BLaER1 (cell line): Measurements from ENCODE around the gene MEIS3.

Source experiments
- H3K27ac ChIP-seq: shearing (Covaris generic); formaldehyde crosslinking; 2 replicates; pipeline ENCODE4 v1.8.1; 2022
- H3K27me3 ChIP-seq: shearing (Covaris generic); formaldehyde crosslinking; 2 replicates; pipeline ENCODE4 v1.8.1; 2022
- H3K36me3 ChIP-seq: shearing (Covaris generic); formaldehyde crosslinking; 2 replicates; pipeline ENCODE4 v1.8.1; 2022
- H3K4me1 ChIP-seq: shearing (Covaris generic); formaldehyde crosslinking; 2 replicates; pipeline ENCODE4 v1.8.1; 2022
- H3K4me2 ChIP-seq: shearing (Covaris generic); formaldehyde crosslinking; 2 replicates; pipeline ENCODE4 v1.8.1; 2022
- H3K4me3 ChIP-seq: shearing (Covaris generic); formaldehyde crosslinking; 2 replicates; pipeline ENCODE4 v1.8.1; 2022
- H3K9ac ChIP-seq: shearing (Covaris generic); formaldehyde crosslinking; 2 replicates; pipeline ENCODE4 v1.8.1; 2022
- H3K9me3 ChIP-seq: shearing (Covaris generic); formaldehyde crosslinking; 2 replicates; pipeline ENCODE4 v1.8.1; 2022
- H4K20me1 ChIP-seq: shearing (Covaris generic); formaldehyde crosslinking; 2 replicates; pipeline ENCODE4 v1.8.1; 2022
- Cebpa-rat ChIP-seq: shearing (Covaris generic); IDR thresholded peaks from 2 replicates; pipeline ENCODE4 v1.8.1; 2022

MEIS3 gene

DNA sequence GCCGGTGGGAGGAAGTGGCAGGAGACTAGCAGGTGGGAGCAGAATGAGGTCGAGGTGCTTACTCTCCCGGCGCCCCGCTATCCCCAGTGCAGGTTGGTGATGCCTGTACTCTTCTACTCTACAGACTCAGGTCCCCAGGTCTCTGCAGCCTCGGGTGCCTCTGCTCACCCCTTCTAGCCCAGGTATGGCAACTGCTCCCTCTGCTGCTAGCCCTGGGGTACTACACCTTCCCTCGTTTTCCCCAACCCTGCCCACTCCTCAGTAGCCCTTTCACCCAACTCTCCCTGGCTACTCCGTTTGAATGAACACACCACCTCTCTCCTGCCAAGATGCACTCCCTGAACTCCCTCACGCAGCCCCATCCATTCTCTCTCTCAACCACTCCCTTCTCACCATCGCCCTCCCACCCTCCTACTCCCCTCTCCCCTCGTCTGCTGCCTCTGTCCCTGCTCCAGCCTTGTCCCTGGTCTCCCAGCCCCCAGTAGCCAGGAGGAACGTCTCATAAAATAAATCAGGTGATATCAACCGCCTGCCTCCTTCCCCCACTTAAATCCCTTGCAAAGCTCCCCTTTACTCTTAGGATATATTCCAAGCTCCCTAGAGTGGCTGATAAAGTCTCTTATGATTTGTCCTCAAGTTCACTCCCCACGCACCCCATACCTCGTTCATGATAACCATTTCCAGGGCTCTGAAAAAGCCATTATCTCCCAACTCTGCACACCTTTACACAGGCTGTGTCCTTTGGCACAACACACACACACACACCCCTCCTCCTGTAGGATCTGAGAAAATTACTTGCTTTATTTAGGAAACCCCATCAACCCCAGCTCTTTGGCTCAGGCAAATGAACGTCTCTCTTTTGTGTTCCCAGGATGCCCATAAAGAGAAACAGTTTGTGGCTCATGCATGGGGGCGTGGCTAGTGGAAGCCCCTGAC lies 8.2 kb upstream of the MEIS3 start:
- Histone ChIP-seq H3K36me3 (no peaks in the 10 kb centered on the region), H3K27me3 (peaks cover 85% of the 10 kb centered on the region), H4K20me1 (peaks cover 29% of the 10 kb centered on the region; the same call in 1 of the 2 replicates), H3K9ac (no peak overlapping the region), H3K4me1 (peaks cover 44% of the 10 kb centered on the region), H3K4me2 (peak overlapping the region; percentile 97), H3K9me3 (no peaks in the 10 kb centered on the region), H3K27ac (no peak overlapping the region), H3K4me3 (peak overlapping the region; percentile 55; the same call in 1 of the 2 replicates)
- TF ChIP-seq Cebpa-rat, result no peak

DNA sequence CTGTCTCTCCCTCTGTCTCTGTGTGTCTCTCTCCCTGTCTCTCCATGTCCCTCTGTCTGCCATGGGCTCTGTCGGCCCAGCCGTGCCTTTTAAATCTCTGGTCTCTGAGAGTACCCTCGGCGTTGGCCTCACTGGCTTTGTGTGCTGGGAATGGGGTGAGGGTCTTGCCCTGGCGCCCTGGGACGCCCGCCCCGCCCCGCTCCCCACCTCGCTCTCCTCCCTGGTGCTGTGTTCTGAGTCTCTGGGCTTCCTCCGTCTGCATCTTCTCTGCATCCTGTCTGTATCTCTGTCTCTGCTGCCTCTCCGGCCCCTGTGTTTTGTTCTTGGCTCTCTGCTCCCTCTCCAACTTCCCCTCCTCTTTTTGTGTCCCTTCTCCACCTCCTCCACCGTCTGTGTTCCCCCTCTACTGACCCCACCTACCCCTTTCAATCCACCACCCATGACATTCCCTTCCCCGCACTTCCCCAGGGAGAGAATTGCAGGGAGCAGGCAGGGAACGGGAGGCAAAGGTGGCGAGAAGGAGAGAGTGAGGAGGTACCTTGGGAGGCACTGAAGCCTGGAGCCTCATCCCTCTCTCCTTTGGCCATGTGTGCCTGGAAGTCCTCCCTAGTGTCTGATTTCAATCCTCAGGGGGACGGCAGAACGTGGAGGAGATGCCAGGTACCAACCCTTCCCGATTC lies 4.0 kb upstream of the MEIS3 start:
- Histone ChIP-seq H3K9ac (no peak overlapping the region), H4K20me1 (peaks cover 51% of the 10 kb centered on the region), H3K4me1 (peaks cover 56% of the 10 kb centered on the region), H3K36me3 (no peaks in the 10 kb centered on the region), H3K9me3 (no peaks in the 10 kb centered on the region), H3K27me3 (peaks cover 86% of the 10 kb centered on the region), H3K4me3 (no peak overlapping the region), H3K4me2 (no peak overlapping the region), H3K27ac (no peak overlapping the region)
- no peak for TF ChIP-seq Cebpa-rat

DNA sequence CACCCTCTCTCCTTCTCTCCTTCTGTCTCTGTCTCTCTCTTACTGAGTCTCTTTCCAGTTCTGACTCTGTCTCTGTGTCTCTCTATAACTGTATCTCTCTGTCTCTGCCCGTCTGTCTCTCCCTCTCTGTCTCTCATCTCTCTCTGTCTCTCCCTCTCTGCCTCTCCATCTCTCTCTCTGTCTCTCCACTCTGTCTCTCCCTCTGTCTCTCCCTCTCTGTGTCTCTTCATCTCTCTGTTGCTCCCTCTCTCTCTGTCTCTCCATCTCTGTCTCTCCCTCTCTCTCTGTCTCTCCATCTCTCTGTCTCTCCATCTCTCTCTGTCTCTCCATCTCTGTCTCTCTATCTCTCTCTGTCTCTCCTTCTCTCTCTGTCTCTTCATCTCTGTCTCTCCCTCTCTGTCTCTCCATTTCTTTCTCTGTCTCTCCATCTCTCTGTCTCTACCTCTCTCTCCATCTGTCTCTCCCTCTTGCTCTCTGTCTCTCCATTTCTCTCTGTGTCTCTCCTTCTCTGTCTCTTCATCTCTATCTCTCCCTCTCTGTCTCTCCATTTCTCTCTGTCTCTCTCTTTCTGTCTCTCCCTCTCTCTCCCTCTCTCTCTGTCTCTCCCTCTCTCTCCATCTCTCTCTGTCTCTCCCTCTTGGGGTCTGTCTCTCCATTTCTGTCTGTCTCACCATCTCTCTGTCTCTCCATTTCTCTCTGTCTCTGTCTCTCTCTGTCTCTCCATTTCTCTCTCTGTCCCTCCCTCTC lies 3.3 kb upstream of the MEIS3 start:
- H3K4me3 ChIP-seq, result peak overlapping the region; percentile 28; the same call in 1 of the 2 replicates
- H3K9ac ChIP-seq, result no peak overlapping the region
- H3K27me3 ChIP-seq, result peaks cover 94% of the 10 kb centered on the region
- H3K36me3 ChIP-seq, result no peaks in the 10 kb centered on the region
- no peaks in the 10 kb centered on the region for H3K9me3 ChIP-seq
- peaks cover 55% of the 10 kb centered on the region for H4K20me1 ChIP-seq
- no peak overlapping the region for H3K27ac ChIP-seq
- peak overlapping the region; percentile 82 for H3K4me2 ChIP-seq
- TF ChIP-seq Cebpa-rat, result no peak
- peaks cover 54% of the 10 kb centered on the region for H3K4me1 ChIP-seq

DNA sequence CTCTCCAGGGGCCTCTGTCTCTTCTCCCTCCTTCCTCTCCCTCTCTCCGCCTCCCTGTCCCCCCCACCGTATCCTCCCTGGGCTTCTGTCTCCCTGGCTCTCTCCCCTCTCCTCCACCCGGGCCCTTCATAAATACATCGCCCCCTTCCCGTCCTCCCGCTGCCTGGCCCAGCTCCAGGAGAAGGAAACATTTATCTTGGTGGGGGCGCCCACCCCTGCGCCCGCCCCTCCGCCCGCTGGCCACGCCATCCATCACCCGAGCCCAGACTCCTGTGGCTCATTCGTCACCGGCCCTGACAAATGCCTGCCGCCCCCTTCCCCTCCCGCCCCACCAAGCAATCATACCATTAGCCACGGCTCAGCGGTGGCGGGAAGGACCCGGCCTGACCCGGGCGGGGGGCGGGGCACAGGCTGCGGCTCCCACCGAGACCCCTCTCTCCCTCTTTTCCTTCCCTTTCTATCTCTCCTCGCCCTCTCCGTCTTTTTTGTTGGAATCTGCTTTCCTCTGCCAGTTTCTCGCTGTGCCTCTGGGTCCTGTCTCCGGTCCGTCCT lies 2.6 kb upstream of the MEIS3 start:
- Histone ChIP-seq H3K27ac (no peak overlapping the region), H3K4me1 (peaks cover 51% of the 10 kb centered on the region), H3K9me3 (no peaks in the 10 kb centered on the region), H3K4me3 (peak overlapping the region; percentile 28; the same call in 1 of the 2 replicates), H4K20me1 (peaks cover 58% of the 10 kb centered on the region), H3K36me3 (no peaks in the 10 kb centered on the region), H3K4me2 (peak overlapping the region; percentile 82), H3K27me3 (peaks cover 100% of the 10 kb centered on the region), H3K9ac (no peak overlapping the region)
- TF ChIP-seq Cebpa-rat, result no peak

DNA sequence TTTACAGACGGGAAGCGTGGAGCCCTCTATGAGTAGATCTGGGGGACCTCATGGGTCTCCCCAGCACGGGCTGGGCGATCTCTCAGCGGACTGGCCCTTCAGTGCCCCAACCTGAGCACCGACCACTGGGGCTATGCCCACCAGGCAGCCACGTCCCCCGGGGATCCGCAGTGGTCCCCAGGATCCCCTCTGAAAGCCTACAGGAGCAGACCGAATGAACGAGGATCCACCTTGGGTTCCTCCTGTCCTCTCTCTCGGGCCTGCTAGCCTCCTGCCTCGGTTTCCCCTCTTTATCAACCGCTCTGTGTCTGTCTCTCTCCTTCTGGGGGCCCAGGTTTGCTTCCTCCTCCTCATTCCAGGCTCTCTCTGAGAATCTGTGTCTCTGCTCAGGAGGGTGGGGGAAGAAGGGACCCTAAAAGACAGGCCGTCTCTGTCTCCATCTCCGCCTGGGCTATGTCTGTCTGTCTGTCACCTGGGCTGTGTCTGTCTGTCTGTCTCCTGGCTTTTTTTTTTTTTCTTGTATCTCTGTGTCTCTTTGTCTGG lies 2.0 kb upstream of the MEIS3 start:
- Histone ChIP-seq H3K27me3 (peaks cover 100% of the 10 kb centered on the region), H3K9ac (no peak overlapping the region), H3K4me2 (peak overlapping the region; percentile 82)

DNA sequence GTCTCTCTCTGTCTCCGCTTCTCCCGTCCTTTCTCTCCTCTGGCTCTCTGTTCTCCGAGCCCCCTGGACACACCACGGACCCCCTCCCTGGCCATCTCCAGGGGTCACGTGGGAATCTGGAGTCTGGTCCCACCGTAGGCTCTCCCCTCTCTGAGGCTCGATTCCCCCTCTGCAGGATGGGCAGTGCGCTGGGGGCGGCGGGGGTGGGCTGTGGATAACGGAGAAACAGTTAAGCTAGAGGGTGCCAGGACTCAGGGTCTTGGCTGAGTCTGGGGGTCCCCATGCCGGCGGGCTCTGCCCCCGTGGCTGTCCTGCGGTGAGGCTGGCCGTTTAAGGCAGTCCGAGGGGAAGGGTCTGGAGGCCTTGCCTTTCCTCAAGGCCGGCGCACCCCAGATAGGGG lies 462 bp upstream of the MEIS3 start:
- Histone ChIP-seq H3K4me1 (peaks cover 51% of the 10 kb centered on the region), H3K27me3 (peaks cover 98% of the 10 kb centered on the region), H3K9me3 (no peaks in the 10 kb centered on the region)

More for the DNA sequence above, 2.0 kb upstream of the MEIS3 start:
- Histone ChIP-seq H4K20me1 (peaks cover 58% of the 10 kb centered on the region), H3K27ac (no peak overlapping the region), H3K36me3 (no peaks in the 10 kb centered on the region), H3K4me1 (peaks cover 51% of the 10 kb centered on the region), H3K4me3 (peak overlapping the region; percentile 33; the same call in 1 of the 2 replicates), H3K9me3 (no peaks in the 10 kb centered on the region)
- TF ChIP-seq Cebpa-rat, result no peak

DNA sequence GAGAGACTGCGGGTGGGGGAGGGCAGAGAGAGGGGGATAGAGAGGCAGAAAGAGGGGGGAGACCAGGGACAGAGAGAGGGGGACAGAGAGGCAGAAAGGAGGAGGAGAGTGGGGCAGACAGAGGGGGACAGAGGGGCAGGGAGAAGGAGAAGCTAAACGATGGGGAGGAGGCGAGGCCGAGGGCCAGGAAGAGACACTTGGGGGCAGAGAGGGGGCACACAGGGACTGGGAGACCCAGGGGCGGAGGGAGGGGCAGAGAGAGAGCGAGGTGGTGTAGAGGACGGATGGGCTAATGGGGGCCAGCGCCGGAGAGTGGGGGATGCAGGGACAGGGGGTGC lies 666 bp downstream of the MEIS3 start:
- H3K4me3 ChIP-seq, result peak overlapping the region; percentile 57
- peaks cover 95% of the 10 kb centered on the region for H3K27me3 ChIP-seq
- no peaks in the 10 kb centered on the region for H3K36me3 ChIP-seq
- H3K27ac ChIP-seq, result no peak overlapping the region
- peaks cover 62% of the 10 kb centered on the region for H4K20me1 ChIP-seq
- H3K9me3 ChIP-seq, result no peaks in the 10 kb centered on the region
- peaks cover 51% of the 10 kb centered on the region for H3K4me1 ChIP-seq
- peak overlapping the region; percentile 82 for H3K4me2 ChIP-seq
- TF ChIP-seq Cebpa-rat, result no peak
- no peak overlapping the region for H3K9ac ChIP-seq

More for the DNA sequence above, 462 bp upstream of the MEIS3 start:
- Histone ChIP-seq H3K4me2 (peak overlapping the region; percentile 82), H3K27ac (no peak overlapping the region), H4K20me1 (peaks cover 66% of the 10 kb centered on the region), H3K4me3 (peak overlapping the region; percentile 57), H3K9ac (no peak overlapping the region), H3K36me3 (no peaks in the 10 kb centered on the region)
- no peak for TF ChIP-seq Cebpa-rat

DNA sequence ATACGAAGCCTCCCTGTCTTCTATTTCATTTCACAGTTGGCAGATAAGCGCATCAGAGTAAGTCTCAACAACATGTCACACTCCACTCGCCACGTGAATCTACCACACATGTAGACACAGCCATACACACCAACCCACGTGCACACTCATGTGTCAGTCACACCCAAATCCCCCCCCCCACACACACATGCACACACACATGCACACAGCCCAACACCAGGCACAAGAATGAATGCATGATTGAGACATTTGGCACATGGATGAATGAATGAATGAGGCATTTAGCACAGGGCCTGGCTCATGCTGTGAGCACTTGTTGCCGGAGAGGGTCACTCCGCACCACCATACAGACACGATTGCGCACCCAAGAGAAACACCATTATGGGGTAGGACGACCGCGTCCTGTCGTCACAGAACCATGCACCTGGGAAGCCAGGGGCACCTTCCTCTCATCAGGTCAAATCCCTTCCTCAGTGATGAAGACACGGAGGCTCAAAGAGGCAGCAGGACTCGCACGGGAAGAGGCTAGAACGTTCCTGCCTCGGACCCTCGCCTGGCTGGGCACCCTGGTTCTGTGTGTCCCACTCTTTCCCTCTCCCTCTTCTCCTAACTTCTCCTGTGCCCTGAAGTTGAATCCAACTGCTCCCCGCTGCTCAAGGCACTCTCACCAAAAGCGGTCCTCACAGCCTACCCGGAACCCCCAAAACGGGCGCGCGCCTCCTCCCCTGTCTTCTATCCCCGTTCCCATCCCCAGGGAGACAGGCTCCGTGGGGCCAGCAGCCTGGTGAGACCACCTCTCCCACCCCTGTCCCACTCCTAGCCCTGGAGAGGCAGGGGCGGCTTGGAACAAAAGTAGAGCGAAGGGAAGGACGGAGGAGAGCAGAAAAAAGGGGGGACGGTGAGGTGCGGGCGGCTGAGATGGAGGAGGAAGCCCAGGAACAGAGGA lies 1.3 kb downstream of the MEIS3 start:
- Histone ChIP-seq H3K4me1 (peaks cover 51% of the 10 kb centered on the region), H3K4me2 (peak overlapping the region; percentile 82; the same call in 1 of the 2 replicates), H3K9me3 (no peaks in the 10 kb centered on the region), H4K20me1 (peaks cover 60% of the 10 kb centered on the region), H3K4me3 (peak overlapping the region; percentile 57; the same call in 1 of the 2 replicates), H3K36me3 (no peaks in the 10 kb centered on the region), H3K9ac (no peak overlapping the region), H3K27me3 (peaks cover 94% of the 10 kb centered on the region), H3K27ac (no peak overlapping the region)
- TF ChIP-seq Cebpa-rat, result no peak
